ENCODE results near the gene ADCY2.

- TF ChIP-seq CTCF (IDR thresholded peaks at IDR 0.05; ENCODE audit: low read depth, low read length) (no peak), EZH2phosphoT487 (IDR thresholded peaks at IDR 0.05; ENCODE audit: low read depth) (no peak)
Measured at GRCh38 chr5:7801891-7802614, 406.1 kb downstream of the ADCY2 start.

Data from OCI-LY3 (cell line).